Measurements from ENCODE around the gene LRRC32.

DNA sequence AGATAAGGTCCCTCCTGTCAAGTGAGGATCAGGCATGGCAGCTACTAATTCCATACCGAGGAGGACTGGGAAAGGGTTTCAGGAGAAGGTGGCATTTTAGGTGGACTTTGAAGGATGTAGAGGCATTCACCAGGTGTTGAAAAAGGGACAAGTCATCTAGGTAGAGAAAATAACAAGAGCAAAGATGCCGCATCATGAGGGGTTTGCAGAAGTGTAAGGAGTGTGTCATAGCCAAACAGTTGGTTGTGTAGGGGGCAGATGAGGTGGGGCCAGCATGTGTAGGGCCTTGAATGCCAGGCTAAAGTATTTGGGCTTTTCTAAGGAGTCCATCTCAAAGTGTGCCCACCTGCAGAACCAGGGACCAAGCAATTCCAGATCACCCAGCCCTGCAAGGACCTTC is 11.6 kb upstream of the LRRC32 start:
- TF ChIP-seq CTCF (conservative IDR thresholded peaks at IDR 0.05; ENCODE audit: low read depth in 2 of 2): no peak
- TF ChIP-seq EZH2 (IDR thresholded peaks at IDR 0.05; ENCODE audit: low read depth, unreplicated experiment): no peak
- TF ChIP-seq, protein P1, sequence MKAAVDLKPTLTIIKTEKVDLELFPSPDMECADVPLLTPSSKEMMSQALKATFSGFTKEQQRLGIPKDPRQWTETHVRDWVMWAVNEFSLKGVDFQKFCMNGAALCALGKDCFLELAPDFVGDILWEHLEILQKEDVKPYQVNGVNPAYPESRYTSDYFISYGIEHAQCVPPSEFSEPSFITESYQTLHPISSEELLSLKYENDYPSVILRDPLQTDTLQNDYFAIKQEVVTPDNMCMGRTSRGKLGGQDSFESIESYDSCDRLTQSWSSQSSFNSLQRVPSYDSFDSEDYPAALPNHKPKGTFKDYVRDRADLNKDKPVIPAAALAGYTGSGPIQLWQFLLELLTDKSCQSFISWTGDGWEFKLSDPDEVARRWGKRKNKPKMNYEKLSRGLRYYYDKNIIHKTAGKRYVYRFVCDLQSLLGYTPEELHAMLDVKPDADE (IDR thresholded peaks at IDR 0.05): no peak
- no peak for TF ChIP-seq CREB1 (CRISPR knock-in tag; IDR thresholded peaks at IDR 0.05; ENCODE audit: low read depth)
- TF ChIP-seq POLR2AphosphoS5 (IDR thresholded peaks at IDR 0.05; ENCODE audit: low read depth): no peak
- TF ChIP-seq, protein P2, sequence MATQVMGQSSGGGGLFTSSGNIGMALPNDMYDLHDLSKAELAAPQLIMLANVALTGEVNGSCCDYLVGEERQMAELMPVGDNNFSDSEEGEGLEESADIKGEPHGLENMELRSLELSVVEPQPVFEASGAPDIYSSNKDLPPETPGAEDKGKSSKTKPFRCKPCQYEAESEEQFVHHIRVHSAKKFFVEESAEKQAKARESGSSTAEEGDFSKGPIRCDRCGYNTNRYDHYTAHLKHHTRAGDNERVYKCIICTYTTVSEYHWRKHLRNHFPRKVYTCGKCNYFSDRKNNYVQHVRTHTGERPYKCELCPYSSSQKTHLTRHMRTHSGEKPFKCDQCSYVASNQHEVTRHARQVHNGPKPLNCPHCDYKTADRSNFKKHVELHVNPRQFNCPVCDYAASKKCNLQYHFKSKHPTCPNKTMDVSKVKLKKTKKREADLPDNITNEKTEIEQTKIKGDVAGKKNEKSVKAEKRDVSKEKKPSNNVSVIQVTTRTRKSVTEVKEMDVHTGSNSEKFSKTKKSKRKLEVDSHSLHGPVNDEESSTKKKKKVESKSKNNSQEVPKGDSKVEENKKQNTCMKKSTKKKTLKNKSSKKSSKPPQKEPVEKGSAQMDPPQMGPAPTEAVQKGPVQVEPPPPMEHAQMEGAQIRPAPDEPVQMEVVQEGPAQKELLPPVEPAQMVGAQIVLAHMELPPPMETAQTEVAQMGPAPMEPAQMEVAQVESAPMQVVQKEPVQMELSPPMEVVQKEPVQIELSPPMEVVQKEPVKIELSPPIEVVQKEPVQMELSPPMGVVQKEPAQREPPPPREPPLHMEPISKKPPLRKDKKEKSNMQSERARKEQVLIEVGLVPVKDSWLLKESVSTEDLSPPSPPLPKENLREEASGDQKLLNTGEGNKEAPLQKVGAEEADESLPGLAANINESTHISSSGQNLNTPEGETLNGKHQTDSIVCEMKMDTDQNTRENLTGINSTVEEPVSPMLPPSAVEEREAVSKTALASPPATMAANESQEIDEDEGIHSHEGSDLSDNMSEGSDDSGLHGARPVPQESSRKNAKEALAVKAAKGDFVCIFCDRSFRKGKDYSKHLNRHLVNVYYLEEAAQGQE (IDR thresholded peaks at IDR 0.05; ENCODE audit: unreplicated experiment): no peak
- no peak for TF ChIP-seq NANOG (IDR thresholded peaks at IDR 0.05; ENCODE audit: borderline replicate concordance)
- no peak for TF ChIP-seq ZNF114 (CRISPR knock-in tag; IDR thresholded peaks at IDR 0.05)
- TF ChIP-seq JUNB (IDR thresholded peaks at IDR 0.05; ENCODE audit: unreplicated experiment): no peak
